Caco-2 (cell line): ENCODE results near the gene FAM89A. TPM values are rescaled to one million over a fixed set of nuclear protein-coding genes. Genes with fewer than 3 reads are reported as not detected.

Experiments
- BruUV-seq: library from RNA; stranded (reverse); fragments of 400-500 nt; replicated peaks from 2 replicates; lab custom pipeline; 2021; lab: Mats Ljungman, UMichigan
- CTCF ChIA-PET: fragments of 300-600 bp; sonication (Branson Sonifier 250); formaldehyde crosslinking; loops from one replicate; lab custom pipeline; 2022; ENCODE audit warnings: antibody characterized with exemption; lab: Charles Lee
- POLR2A ChIA-PET: fragments of 300-600 bp; sonication (Branson Sonifier 250); formaldehyde crosslinking; loops from one replicate; lab custom pipeline; 2022; ENCODE audit warnings: antibody characterized with exemption; lab: Charles Lee
- DNase-seq, 2 experiments: peaks; one replicate each; pipeline versions ENCODE4 v3.0.0 to v3.0.0-alpha.2; 2020 to 2022
- H3K27me3 ChIP-seq: replicated peaks from 2 replicates; pipeline ENCODE4 v1.6.0; 2011; ENCODE audit warnings: low read length; ENCODE audit not compliant: control insufficient read depth, insufficient read depth
- H3K36me3 ChIP-seq: 2 replicates; pipeline ENCODE4 v1.5.1; 2011; ENCODE audit warnings: low read length; ENCODE audit not compliant: control insufficient read depth, insufficient read depth
- H3K4me1 ChIP-seq: fragments of 250-450 bp; sonication (Bioruptor Pico); 2 replicates; pipeline ENCODE4 v1.5.1; 2020; ENCODE audit warnings: mild to moderate bottlenecking
- H3K4me3 ChIP-seq: 2 replicates; pipeline ENCODE4 v1.5.1; 2011; ENCODE audit warnings: low read depth, mild to moderate bottlenecking, control low read depth, low read length
- H3K9me3 ChIP-seq: fragments of 250-450 bp; sonication (Bioruptor Pico); 2 replicates; pipeline ENCODE4 v1.5.1; 2020; ENCODE audit warnings: mild to moderate bottlenecking, moderate library complexity
- H3K27ac Mint-ChIP-seq: one replicate; pipeline ENCODE4 v1.8.0; 2022; ENCODE audit warnings: mixed read lengths; ENCODE audit not compliant: unreplicated experiment
- H3K27me3 Mint-ChIP-seq: one replicate; pipeline ENCODE4 v1.8.0; 2022; ENCODE audit warnings: mixed read lengths; ENCODE audit not compliant: insufficient read depth, unreplicated experiment
- H3K36me3 Mint-ChIP-seq: one replicate; pipeline ENCODE4 v1.8.0; 2022; ENCODE audit warnings: mild to moderate bottlenecking, mixed read lengths; ENCODE audit not compliant: insufficient read depth, unreplicated experiment
- H3K4me1 Mint-ChIP-seq: one replicate; pipeline ENCODE4 v1.8.0; 2022; ENCODE audit warnings: low read depth, mixed read lengths; ENCODE audit not compliant: unreplicated experiment
- H3K4me3 Mint-ChIP-seq: one replicate; pipeline ENCODE4 v1.8.0; 2022; ENCODE audit warnings: mild to moderate bottlenecking, moderate library complexity, mixed read lengths; ENCODE audit not compliant: unreplicated experiment
- H3K9me3 Mint-ChIP-seq: one replicate; pipeline ENCODE4 v1.8.0; 2022; ENCODE audit warnings: mixed read lengths; ENCODE audit not compliant: unreplicated experiment
- CTCF ChIP-seq, 2 experiments: fragments of 200-600 bp in 1 of 2; IDR thresholded peaks; 1 replicate in 1 of 2; 2 replicates in 1 of 2; pipeline versions ENCODE4 v1.5.1 to v1.8.0; 2011 to 2022; ENCODE audit warnings: antibody characterized with exemption in 1 of 2, control low read depth in 1 of 2, inconsistent platforms in 1 of 2, low read depth in 1 of 2, low read length in 1 of 2, mild to moderate bottlenecking in 1 of 2, moderate library complexity in 1 of 2; ENCODE audit not compliant: insufficient read depth in 1 of 2, severe bottlenecking in 1 of 2, unreplicated experiment in 1 of 2
- intact Hi-C: fragments of 100-400 bp; cut with micrococcal nuclease; formaldehyde crosslinking; loops from one replicate; pipeline ENCODE4 v1.10.0; 2022; ENCODE audit not compliant: unreplicated experiment
- total RNA-seq: library from RNA; stranded (reverse); gene quantifications from 2 replicates; pipeline ENCODE4 v1.2.3, GENCODE V29; 2022

Gene FAM89A
- total RNA-seq, 1 experiment from 2014 or later = 44.2 TPM

DNA sequence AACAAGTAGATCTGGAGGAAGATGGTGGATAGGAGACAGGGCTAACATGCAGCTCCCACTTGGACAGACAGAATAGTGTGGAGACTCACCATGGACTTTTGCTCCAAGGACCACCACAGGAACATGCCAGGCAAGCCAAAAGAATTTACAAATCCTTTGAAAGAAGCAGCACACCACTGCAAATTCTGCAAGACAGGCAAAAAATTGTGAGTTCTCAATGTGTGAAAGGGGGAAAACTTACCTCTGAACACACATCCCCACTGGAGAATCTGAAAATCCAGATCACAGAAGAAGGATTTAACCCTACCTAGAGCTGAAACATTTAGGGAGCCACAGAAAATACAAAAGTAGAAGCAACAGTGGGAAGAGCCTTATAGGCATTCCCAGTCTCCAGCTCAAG lies 38.2 kb downstream of the FAM89A start:
- H3K9me3 ChIP-seq = peaks cover 18% of the 10 kb centered on the region; the same call in 1 of the 2 replicates
- no peak for TF ChIP-seq CTCF (IDR thresholded peaks at IDR 0.05; ENCODE audit: insufficient read depth in 1 of 2, low read depth in 1 of 2, low read length in 1 of 2, severe bottlenecking in 1 of 2, unreplicated experiment in 1 of 2)
- H3K4me1 ChIP-seq = no peaks in the 10 kb centered on the region
- no peaks in the 10 kb centered on the region for H3K27me3 ChIP-seq
- Mint-ChIP-seq H3K4me1 (no peaks in the 10 kb centered on the region), H3K36me3 (no peaks in the 10 kb centered on the region), H3K9me3 (peaks cover 33% of the 10 kb centered on the region), H3K27me3 (no peaks in the 10 kb centered on the region), H3K27ac (no peak overlapping the region), H3K4me3 (no peak overlapping the region)
- DNase-seq = no peak
- H3K4me3 ChIP-seq = no peak overlapping the region
- POLR2A ChIA-PET = no interaction called here
- BruUV-seq = no TSS peak
- no peaks in the 10 kb centered on the region; the same call in 1 of the 2 replicates for H3K36me3 ChIP-seq
- intact Hi-C loops = no loop called here
- CTCF ChIA-PET = no interaction called here

DNA sequence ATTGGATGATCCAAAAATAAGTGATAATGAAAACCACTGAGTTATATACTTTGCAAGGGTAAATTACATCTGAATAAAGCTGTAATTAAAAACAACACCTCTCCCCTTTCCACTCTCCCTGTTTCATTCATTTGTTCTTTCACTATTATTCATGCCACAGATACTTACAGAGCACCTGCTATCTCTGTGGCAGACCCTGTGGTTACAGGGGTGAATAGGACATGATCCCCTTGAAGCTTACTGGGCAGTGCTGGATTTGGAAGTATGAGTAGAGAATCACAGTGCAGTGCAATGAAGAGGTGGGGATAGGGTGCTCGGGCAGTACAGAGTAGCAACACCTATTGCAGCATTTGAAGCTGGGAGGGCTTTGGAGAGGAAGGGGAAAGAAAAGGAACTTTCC lies 39.4 kb downstream of the FAM89A start:
- intact Hi-C loops = no loop called here
- Histone ChIP-seq H3K36me3 (no peaks in the 10 kb centered on the region; the same call in 1 of the 2 replicates), H3K4me1 (no peaks in the 10 kb centered on the region), H3K27me3 (no peaks in the 10 kb centered on the region), H3K9me3 (peaks cover 10% of the 10 kb centered on the region; the same call in 1 of the 2 replicates), H3K4me3 (no peak overlapping the region)
- Mint-ChIP-seq H3K4me3 (no peak overlapping the region), H3K36me3 (no peaks in the 10 kb centered on the region), H3K27me3 (no peaks in the 10 kb centered on the region), H3K4me1 (no peaks in the 10 kb centered on the region), H3K9me3 (peaks cover 25% of the 10 kb centered on the region), H3K27ac (no peak overlapping the region)
- CTCF ChIA-PET = no interaction called here
- BruUV-seq = no TSS peak
- POLR2A ChIA-PET = no interaction called here
- DNase-seq = no peak
- TF ChIP-seq CTCF (IDR thresholded peaks at IDR 0.05; ENCODE audit: insufficient read depth in 1 of 2, low read depth in 1 of 2, low read length in 1 of 2, severe bottlenecking in 1 of 2, unreplicated experiment in 1 of 2) = no peak

GRCh38 chr1:231000201-231000600 lies 39.9 kb downstream of the FAM89A start:
- H3K27me3 Mint-ChIP-seq = no peaks in the 10 kb centered on the region
- H3K4me1 Mint-ChIP-seq = no peaks in the 10 kb centered on the region
- no peak overlapping the region for H3K4me3 Mint-ChIP-seq
- Histone ChIP-seq H3K4me3 (no peak overlapping the region), H3K4me1 (no peaks in the 10 kb centered on the region), H3K36me3 (no peaks in the 10 kb centered on the region; the same call in 1 of the 2 replicates), H3K9me3 (0 out of 2 replicates have a peak, but pooled peaks cover 8% of the 10 kb centered on the region), H3K27me3 (no peaks in the 10 kb centered on the region)
- H3K27ac Mint-ChIP-seq = no peak overlapping the region
- no peak for TF ChIP-seq CTCF (IDR thresholded peaks at IDR 0.05; ENCODE audit: insufficient read depth in 1 of 2, low read depth in 1 of 2, low read length in 1 of 2, severe bottlenecking in 1 of 2, unreplicated experiment in 1 of 2)
- no peaks in the 10 kb centered on the region for H3K36me3 Mint-ChIP-seq
- DNase-seq = no peak
- BruUV-seq = no TSS peak
- intact Hi-C loops = no loop called here
- ChIA-PET POLR2A (no interaction called here), CTCF (no interaction called here)
- peaks cover 21% of the 10 kb centered on the region for H3K9me3 Mint-ChIP-seq
